ENCODE results near the gene CROT. TPM values are rescaled to one million over a fixed set of nuclear protein-coding genes. Genes with fewer than 3 reads are reported as not detected.

The CROT gene, protein sequence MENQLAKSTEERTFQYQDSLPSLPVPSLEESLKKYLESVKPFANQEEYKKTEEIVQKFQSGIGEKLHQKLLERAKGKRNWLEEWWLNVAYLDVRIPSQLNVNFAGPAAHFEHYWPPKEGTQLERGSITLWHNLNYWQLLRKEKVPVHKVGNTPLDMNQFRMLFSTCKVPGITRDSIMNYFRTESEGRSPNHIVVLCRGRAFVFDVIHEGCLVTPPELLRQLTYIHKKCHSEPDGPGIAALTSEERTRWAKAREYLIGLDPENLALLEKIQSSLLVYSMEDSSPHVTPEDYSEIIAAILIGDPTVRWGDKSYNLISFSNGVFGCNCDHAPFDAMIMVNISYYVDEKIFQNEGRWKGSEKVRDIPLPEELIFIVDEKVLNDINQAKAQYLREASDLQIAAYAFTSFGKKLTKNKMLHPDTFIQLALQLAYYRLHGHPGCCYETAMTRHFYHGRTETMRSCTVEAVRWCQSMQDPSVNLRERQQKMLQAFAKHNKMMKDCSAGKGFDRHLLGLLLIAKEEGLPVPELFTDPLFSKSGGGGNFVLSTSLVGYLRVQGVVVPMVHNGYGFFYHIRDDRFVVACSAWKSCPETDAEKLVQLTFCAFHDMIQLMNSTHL
- polyA plus RNA-seq (2012; ENCODE audit: low read depth, missing spikeins): 7.3 TPM

DNA sequence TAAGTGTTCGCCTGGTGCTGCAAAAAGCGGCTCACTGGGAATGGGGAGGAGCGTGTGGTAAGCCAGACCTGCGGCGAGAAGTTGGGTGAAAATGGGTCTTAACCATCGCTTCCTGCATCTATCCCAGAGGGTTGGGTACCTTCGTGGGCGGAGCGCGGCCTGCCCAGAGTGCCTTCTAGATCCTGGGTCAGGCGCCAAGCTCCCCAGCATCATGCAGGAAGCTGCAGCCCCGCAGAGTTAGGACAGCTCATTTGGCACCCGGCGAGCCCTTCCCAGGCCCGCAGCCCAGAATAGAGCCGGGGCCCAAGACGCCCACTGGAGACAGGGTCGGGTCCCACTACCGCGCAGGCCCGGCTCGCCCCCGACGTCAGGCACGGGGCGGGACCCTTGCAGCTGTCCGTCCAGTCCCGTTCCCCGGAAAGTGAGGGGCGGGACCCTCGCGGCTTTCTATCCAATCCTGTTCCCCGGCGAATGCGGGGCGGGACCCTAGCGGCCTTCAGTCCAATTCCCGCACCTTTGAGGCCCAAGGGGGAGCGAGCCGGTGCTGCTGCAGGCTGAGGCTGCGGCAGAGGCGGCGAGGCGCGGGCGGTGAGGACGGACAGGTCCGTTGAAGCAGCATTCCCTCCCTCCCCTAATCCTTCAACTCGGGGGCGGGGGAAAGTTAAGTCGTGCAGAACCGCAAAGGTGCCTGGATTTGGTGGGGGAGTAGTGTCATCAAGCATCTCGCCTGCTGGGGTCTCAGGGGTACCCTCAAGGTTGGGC is at the start of gene CROT:
Gene CROT, plus strand, starts transcription at position 499 of the 762 bp plus-strand sequence. CDS start 3,405 bp downstream, outside the sequence.
- FAIRE-seq (peak; percentile 96), DNase-seq (ENCODE audit: insufficient read length, low spot score) (peak; percentile 83)
- TF ChIP-seq PAX5 (IDR thresholded peaks at IDR 0.05; ENCODE audit: insufficient read depth, low read length, severe bottlenecking): no peak
- peak; percentile 46; the same call in 1 of the 2 replicates for TF ChIP-seq POU2F2 (IDR thresholded peaks at IDR 0.05; ENCODE audit: low read depth, low read length)
- no peak for TF ChIP-seq SPI1 (IDR thresholded peaks at IDR 0.05; ENCODE audit: low read depth, low read length)
- TF ChIP-seq TAF1 (IDR thresholded peaks at IDR 0.05; ENCODE audit: low read depth, low read length): peak; percentile 46
- TF ChIP-seq POLR2A (IDR thresholded peaks at IDR 0.05; ENCODE audit: low read depth, low read length): peak; percentile 59; the same call in 1 of the 2 replicates
- TF ChIP-seq POLR2AphosphoS5 (IDR thresholded peaks at IDR 0.05; ENCODE audit: low read depth, low read length): peak; percentile 70

DNA sequence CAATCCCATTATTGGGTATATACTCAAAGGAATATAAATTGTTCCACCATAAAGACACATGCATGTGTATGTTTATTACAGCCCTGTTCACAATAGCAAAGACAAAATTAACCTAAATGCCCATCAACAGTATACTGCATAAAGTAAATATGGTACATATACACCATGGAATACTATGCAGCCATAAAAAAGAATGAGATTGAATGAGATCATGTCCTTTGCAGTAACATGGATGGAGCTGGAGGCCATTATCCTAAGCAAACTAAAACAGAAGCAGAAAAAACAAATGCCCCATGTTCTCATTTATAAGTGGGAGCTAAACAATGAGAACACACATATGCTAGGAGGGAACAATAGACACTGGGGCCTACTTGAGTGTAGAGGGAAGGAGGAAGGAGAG is 44.7 kb upstream of the CROT start:
- no peak for TF ChIP-seq TAF1 (IDR thresholded peaks at IDR 0.05; ENCODE audit: low read depth, low read length)
- TF ChIP-seq POLR2AphosphoS5 (IDR thresholded peaks at IDR 0.05; ENCODE audit: low read depth, low read length): no peak
- TF ChIP-seq PAX5 (IDR thresholded peaks at IDR 0.05; ENCODE audit: insufficient read depth, low read length, severe bottlenecking): no peak
- no peak for TF ChIP-seq POLR2A (IDR thresholded peaks at IDR 0.05; ENCODE audit: low read depth, low read length)
- TF ChIP-seq SPI1 (IDR thresholded peaks at IDR 0.05; ENCODE audit: low read depth, low read length): no peak
- no peak for TF ChIP-seq POU2F2 (IDR thresholded peaks at IDR 0.05; ENCODE audit: low read depth, low read length)
- FAIRE-seq (no peak), DNase-seq (ENCODE audit: insufficient read length, low spot score) (no peak)

DNA sequence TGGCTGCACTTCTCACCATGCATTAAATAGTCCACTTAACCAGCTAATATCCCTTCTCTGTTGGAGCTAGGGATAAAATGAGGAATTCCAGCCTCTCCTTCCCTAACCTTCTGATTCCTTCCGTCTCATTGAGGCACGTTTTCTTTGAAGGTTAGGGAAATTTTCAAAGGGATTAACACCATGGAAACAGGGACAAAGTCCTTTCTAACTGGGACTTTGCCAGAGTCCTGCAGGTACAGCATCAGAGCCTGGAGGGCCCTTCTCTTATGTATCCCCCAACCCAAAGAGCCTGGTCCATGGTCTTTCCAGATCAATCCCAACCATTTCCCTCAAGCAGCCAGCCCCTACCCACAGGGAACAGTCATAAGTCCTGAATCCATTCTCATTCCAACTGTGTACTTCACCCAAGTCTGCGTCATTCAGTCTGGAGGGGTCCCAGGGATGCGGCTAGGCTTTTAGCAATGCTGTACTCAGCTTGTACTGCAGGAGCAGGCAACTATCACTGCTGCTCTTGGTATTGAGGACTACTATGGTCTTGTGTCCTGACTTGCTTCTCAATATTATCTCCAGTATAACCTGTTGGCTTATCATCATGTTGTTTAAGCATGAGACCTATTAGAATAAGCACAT is 34.6 kb upstream of the CROT start:
- DNase-seq (ENCODE audit: insufficient read length, low spot score): no peak

DNA sequence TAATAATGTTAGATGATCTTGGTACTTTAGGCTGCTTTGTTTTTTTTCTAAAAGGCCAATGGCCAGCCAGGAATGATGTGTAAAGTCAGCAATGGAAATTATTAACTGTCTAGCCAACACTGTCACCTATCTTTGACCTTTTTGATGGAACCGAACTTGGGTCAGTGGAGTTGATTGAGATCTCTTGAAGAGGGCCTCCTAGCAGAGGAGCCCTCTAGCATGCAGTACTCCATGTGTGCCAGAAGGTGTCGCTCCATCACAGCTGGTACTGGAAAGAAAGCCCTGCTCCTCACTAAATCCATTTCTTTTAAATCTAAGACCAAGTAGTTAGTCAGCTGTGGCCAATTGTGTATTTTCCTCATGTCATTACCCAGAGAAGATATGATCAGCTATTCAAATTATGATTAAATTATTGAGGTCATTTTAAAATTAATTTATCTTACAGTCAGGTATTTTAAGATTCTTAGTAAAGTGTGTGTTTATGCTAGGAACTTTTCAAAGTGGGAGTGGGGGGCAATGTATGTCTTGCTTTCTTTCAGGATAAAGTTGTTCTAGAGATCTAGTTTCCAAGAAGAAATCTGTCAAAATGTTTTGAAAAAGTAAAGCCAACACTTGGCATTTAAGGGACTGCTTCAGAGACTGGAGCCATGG is 33.1 kb upstream of the CROT start:
- DNase-seq (ENCODE audit: insufficient read length, low spot score): peak; percentile 25
- TF ChIP-seq POLR2AphosphoS5 (IDR thresholded peaks at IDR 0.05; ENCODE audit: low read depth, low read length) (no peak), SPI1 (IDR thresholded peaks at IDR 0.05; ENCODE audit: low read depth, low read length) (no peak), POLR2A (IDR thresholded peaks at IDR 0.05; ENCODE audit: low read depth, low read length) (no peak), POU2F2 (IDR thresholded peaks at IDR 0.05; ENCODE audit: low read depth, low read length) (no peak), TAF1 (IDR thresholded peaks at IDR 0.05; ENCODE audit: low read depth, low read length) (no peak), PAX5 (IDR thresholded peaks at IDR 0.05; ENCODE audit: insufficient read depth, low read length, severe bottlenecking) (no peak)
- FAIRE-seq: peak; percentile 90

More for the DNA sequence above, 34.6 kb upstream of the CROT start:
- TF ChIP-seq POU2F2 (IDR thresholded peaks at IDR 0.05; ENCODE audit: low read depth, low read length) (no peak), SPI1 (IDR thresholded peaks at IDR 0.05; ENCODE audit: low read depth, low read length) (no peak), PAX5 (IDR thresholded peaks at IDR 0.05; ENCODE audit: insufficient read depth, low read length, severe bottlenecking) (no peak), POLR2A (IDR thresholded peaks at IDR 0.05; ENCODE audit: low read depth, low read length) (no peak), POLR2AphosphoS5 (IDR thresholded peaks at IDR 0.05; ENCODE audit: low read depth, low read length) (no peak), TAF1 (IDR thresholded peaks at IDR 0.05; ENCODE audit: low read depth, low read length) (no peak)
- FAIRE-seq: no peak

DNA sequence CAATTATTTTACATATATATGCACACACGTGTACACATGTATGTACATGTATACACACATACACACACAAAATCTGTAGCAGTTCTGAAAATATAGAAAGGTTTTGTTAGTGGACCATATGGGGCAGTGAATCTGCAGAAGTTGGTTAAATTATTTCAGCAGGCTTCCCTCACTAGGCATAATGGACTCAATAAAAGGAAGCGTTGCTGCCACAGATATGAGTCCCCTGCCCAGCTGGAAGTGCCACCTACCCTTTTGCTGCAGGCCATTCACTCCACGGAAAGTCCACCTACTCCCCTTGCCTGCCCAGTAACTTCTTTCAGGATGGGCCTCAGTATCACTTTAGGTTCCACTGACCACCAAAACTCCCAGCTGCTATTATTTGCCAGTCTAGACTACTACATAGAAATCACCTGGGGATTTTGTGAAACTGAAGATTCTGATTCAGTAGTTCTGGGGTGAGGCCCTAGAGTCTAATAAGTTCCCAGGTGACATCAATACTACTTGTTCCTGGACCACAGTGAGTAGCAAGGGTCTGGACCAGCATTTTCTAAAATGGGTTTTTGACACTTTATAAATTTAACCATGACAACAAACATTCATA is 29.3 kb upstream of the CROT start:
- no peak for DNase-seq (ENCODE audit: insufficient read length, low spot score)
- FAIRE-seq: no peak
- TF ChIP-seq POU2F2 (IDR thresholded peaks at IDR 0.05; ENCODE audit: low read depth, low read length): no peak
- no peak for TF ChIP-seq POLR2A (IDR thresholded peaks at IDR 0.05; ENCODE audit: low read depth, low read length)
- no peak for TF ChIP-seq PAX5 (IDR thresholded peaks at IDR 0.05; ENCODE audit: insufficient read depth, low read length, severe bottlenecking)
- no peak for TF ChIP-seq SPI1 (IDR thresholded peaks at IDR 0.05; ENCODE audit: low read depth, low read length)
- no peak for TF ChIP-seq POLR2AphosphoS5 (IDR thresholded peaks at IDR 0.05; ENCODE audit: low read depth, low read length)
- no peak for TF ChIP-seq TAF1 (IDR thresholded peaks at IDR 0.05; ENCODE audit: low read depth, low read length)

DNA sequence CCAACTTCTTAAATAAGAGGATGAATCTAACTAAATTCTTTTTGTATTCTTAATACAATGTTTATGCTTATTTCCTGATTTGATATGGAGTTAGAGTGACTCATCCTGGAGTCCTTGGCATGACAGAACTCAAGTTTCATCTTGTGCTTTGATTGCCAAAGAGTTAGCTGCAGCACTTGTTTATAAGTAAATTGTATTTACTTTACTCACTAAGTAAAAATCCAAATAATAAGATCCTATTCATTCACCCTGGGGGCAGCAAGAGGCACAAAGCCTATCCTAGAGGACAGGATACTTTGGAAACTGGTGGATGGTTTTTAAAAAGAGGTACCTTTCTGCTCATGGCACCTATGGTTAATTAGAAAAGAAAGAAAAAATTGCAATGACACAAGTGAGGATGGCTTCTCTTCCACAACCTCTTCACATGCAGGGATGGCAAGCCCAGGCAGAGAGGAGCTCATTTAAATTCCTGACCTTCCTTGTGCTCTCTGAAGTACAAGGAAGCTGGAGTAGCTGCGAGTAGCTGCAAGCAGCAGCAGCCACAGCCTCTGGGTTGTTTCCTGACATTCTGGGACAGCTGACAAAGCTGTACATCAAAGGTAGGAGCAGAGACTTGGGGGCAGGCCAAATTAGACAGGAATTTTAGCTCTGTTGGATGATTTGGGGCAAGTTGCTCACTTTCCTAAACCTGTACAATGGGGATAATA is 28.5 kb upstream of the CROT start:
- TF ChIP-seq PAX5 (IDR thresholded peaks at IDR 0.05; ENCODE audit: insufficient read depth, low read length, severe bottlenecking): no peak
- no peak for TF ChIP-seq POU2F2 (IDR thresholded peaks at IDR 0.05; ENCODE audit: low read depth, low read length)
- no peak for TF ChIP-seq TAF1 (IDR thresholded peaks at IDR 0.05; ENCODE audit: low read depth, low read length)
- TF ChIP-seq POLR2A (IDR thresholded peaks at IDR 0.05; ENCODE audit: low read depth, low read length): no peak
- no peak for TF ChIP-seq POLR2AphosphoS5 (IDR thresholded peaks at IDR 0.05; ENCODE audit: low read depth, low read length)
- TF ChIP-seq SPI1 (IDR thresholded peaks at IDR 0.05; ENCODE audit: low read depth, low read length): no peak
- FAIRE-seq: no peak
- no peak for DNase-seq (ENCODE audit: insufficient read length, low spot score)

DNA sequence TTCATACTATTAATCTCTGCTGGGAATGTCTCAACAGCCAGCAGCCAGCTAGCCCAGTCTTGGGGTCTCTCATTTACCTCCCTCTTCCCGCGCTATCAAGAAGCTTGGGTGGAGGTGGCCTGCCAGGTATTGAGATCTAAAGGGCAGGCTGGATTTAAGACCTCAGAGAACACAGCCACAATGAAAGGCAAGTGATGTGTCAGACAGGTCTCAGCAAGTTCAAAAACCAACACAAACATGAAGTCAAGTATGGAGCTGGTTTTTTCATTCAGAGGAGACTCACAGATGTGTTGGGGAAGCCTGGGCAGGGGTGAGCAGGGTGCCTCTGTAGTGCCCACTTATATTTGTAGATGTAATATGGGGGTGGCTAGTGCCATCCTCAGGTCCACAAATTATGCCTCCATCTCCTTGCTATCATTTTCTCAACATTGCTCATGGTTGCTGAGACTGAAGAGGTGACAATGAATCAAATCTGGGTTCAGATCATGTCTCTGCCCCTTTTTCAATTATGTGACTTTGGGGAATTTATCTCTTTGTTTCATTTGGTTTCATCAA is 27.7 kb upstream of the CROT start:
- FAIRE-seq (no peak), DNase-seq (ENCODE audit: insufficient read length, low spot score) (no peak)
- TF ChIP-seq SPI1 (IDR thresholded peaks at IDR 0.05; ENCODE audit: low read depth, low read length) (no peak), POLR2AphosphoS5 (IDR thresholded peaks at IDR 0.05; ENCODE audit: low read depth, low read length) (no peak), POU2F2 (IDR thresholded peaks at IDR 0.05; ENCODE audit: low read depth, low read length) (no peak), PAX5 (IDR thresholded peaks at IDR 0.05; ENCODE audit: insufficient read depth, low read length, severe bottlenecking) (no peak), TAF1 (IDR thresholded peaks at IDR 0.05; ENCODE audit: low read depth, low read length) (no peak), POLR2A (IDR thresholded peaks at IDR 0.05; ENCODE audit: low read depth, low read length) (no peak)

Data from GM12891 (cell line).